Stimulated activated CD4-positive, alpha-beta T cell treated with anti-CD3 and anti-CD28 coated beads, Interleukin-2, amount 100 ng/mL, for 4 hours (primary cell): Measurements from ENCODE around the gene EIF2S3B.

ENCODE experiments used
- DNase-seq: peaks from one replicate; pipeline ENCODE4 v3.0.0-alpha.2; 2020; ENCODE audit warnings: low read depth

Gene EIF2S3B

DNA sequence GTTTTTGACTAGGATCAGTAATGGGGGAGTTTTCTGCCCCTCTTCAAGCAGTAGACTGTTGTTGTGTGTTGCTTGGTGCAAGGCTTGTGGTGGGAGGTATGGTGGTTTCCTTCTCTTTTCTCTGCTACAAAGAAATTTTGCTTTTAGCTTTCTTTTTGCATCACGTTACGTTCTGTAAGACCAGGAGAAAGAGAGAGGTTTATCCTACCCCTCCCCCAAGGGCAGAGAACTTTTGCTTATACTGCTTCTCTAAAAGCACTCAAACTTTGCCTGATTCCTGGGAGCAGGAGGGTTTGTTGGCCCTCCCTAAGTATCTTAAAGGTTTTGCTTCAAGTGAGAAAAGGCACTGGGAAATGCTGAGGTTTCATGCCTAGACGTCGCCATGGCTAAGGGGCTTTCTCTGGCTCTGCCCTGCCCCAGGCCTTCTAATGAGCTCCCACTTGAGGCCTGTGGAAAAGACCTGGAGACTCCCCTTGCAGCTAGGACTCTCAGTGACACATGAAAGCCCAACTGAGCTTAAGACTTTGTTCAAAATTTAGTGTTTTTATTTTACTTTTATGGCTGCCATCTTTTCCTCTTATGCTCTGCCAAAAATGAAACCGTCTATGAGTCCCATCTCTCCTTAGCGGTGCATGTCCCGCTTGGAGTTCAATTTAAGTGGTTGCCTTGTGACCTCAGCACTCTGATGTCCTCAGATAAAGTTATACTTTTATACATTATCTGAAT is 49.2 kb downstream of the EIF2S3B start:
- no peak for DNase-seq

DNA sequence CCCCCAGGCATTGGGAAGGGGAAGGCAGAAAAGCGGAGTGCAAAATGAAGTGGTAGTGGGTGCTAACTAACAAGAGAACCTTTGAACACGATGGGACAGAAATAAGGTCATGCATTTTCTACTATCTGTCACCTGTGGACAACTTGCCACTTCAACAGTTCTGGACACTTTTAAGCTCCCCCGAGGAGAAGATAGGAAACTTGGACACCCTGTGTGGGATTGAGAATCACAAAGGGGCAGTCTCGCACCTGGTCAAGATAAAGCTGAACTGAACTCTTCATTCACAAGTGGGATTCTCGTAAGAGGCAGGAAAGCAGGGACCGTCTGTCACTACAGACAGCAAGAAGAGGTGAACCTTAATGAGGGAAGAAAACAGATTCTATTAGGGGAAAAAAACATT is 51.6 kb downstream of the EIF2S3B start:
- no peak for DNase-seq

DNA sequence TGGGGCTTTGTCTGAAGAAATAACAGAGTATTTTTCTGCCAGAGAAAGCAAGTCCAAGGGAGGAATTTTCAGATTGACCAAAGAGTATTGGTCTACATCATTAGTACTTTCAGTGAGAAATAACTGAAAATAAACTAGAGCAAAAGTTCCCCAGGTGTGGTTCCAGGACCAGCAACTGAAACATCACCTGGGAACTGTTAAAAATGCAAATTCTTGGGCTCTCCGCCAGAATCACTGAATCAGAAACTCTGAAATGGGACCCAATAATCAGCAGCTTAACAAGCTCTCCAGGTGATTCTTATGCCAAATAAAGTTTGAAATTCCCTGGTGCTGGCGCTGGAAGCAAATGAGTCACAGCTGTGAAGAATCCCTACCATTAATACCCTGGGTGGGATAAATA is 52.1 kb downstream of the EIF2S3B start:
- no peak for DNase-seq
